Heart left ventricle (tissue), 13 donors: ENCODE results near the gene FOXB1.

ENCODE experiments used
- CTCF ChIP-seq, 12 donors: fragments of 200-600 bp; sonication (generic) in 4 of 12; IDR thresholded peaks; one replicate each; pipeline versions ENCODE4 v1.5.0 to v1.8.0; 2018 to 2022; ENCODE audit warnings: antibody characterized with exemption in 12 of 12, mild to moderate bottlenecking in 5 of 12
- POLR2A ChIP-seq, 2 donors: fragments of 450-650 bp; IDR thresholded peaks; one replicate each; pipeline ENCODE4 v1.6.1; 2017; ENCODE audit warnings: antibody characterized with exemption in 2 of 2, mild to moderate bottlenecking in 2 of 2, moderate library complexity in 2 of 2
- donor health status: ischemic (EF 13 %, LVEDD 7.1; RV severe dilation, severe dysfunction).
- donor health status: DM: no; HTN: yes; CAD: no.
- donor health status: DM: no; HTN: no; CAD: no.
- donor health status: ischemic (EF 25% LVEDD 6.9; RV normal size, moderate dysfunction).
- donor health status: ischemic (EF 25% LVEDD 5.7; RV mildly dilated, moderate dysfunction).
- donor health status: ischemic (EF 35%, LVEDD 5.7; RV mildly dilated, moderate dysfunction).
- donor health status: nonischemic (EF 11% LVEDD 7.7; RV severe dilation, severe dysfunction).
- donor health status: DM: yes; HTN: yes; CAD: no.
- donor health status: PGD.
- donor health status: ischemic (EF 29% LVEDD 5.4; RV normal size, mild dysfunction).
- donor health status: nonischemic (EF 23%, LVEDD 6.1; RV moderate dilation, normal function).

DNA sequence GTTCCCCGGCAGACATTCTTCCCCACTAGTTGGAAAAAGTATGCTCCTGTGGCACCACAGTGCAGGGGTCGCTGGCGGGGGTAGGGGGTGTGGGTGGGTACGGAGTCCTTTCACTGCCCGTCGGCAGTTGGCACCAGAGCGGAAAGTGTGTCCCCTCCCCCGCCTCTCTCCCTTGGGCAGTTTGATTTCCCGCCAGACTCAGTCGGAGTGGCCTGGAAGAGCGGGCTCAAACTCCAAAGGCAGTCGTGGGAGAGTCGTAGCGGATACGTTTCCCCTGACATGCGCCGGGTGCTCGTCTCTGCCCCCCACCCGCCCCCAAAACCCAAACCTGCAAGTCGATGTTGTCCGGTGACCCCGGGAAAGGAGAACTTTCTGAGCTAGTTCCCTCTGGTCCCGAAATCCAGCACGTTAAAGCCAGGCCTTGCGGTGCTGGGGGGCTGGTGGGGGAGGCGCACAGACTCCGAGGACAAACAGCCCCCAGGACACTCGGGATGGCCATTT, 4.4 kb upstream of the FOXB1 start:
- no peak for TF ChIP-seq CTCF (IDR thresholded peaks at IDR 0.05)
- TF ChIP-seq POLR2A (IDR thresholded peaks at IDR 0.05), result no peak
